Activated CD4-positive, alpha-beta T cell treated with anti-CD3 and anti-CD28 coated beads, Interleukin-2, amount 50 U/mL, for 16 hours (primary cell): ENCODE measurements around the gene NUTF2.
"Not testable (repeated sequence)": the region's sequence is repeated elsewhere in the genome, so short reads cannot be mapped to it uniquely, and the experiment has no call there.

Experiments
- DNase-seq: peaks from one replicate; pipeline ENCODE4 v3.0.0-alpha.2; 2020

The NUTF2 gene

DNA sequence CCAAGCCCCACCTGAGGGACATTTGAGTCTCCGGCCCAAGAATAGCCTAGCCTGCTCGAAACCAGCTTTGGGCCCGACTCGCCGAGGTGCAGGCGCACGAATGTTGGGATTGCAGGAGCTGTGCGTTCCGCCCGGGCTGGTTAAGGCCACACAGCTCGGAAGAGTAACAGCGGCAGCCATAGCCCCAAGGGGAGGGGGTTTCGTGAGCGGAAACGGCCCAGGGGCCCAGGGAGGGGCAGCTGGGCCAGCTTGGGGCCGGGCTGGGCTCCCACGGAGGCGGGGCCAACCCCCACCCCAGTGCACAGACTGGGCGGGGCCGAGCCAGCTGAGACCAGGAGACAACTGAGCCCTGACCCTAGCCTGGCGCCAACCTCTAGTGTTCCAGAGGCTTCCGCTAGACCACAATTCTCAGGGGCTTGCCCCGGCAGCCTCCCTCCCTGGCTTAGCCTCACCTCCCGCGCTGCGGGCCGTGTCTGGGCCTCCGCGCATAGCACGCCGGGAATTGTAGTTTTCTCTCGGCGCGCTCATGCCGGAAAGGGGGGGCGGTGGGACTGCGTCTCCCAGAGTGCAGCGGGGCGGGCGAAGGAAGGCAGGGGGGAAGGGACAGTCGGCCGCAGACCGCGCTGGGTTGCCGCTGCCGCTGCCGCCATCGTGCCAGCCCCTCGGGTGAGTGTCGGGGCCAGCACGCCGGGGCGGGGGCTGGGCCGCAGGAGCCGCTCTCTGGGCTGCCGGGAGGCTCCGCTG lies at the start of gene NUTF2:
TSS of gene NUTF2 (plus strand) at position 614 of the 744 bp plus-strand sequence. CDS start 18,198 bp downstream, outside the sequence.
- DNase-seq = peak; percentile 98

DNA sequence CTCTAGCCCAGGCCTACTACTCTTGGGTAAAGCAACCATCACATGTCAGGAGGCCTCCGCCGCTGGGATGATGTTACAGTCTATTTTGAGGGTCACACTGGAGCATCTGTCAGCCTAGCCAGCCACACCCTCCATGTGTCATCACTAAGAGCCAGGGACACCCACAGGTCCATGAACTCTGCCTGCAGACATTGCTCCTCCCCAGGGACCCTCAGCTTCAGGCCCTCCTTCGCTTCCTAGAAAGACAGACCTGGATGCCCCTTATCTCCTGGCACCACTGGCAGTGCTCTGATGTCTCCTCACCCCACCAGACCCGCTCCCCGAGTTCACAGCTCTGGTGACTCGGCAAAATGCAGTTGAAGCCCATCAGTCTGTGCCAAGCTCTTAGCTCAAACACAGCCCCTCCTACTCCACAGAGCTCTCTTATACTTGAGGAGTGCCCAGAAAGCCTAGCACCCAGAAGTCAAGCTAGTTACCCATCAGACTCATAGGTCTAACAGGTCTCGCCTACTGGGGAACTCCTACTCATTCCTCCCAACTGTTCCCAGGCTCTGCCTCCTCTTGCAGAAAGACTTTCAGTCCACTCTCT lies 46.3 kb upstream of the NUTF2 start:
- DNase-seq = no peak

DNA sequence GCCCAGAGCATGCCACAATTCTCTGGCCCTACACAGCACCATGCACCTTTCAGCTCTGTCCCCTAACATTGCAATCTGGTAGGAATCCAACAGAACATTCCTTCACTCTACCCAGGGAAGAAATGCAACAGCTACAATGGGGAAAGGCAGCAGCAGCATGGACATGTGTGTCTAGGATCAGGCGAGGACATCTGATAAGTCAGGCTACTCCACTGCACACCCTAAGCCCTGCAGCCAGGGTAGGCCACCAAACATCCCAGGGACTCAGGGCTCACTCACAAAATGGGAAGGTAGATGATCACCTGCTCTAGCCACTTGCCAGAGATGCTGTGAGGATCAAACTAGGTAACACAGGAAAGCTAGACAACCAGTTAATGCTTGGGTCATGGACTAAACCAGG lies 45.5 kb upstream of the NUTF2 start:
- no peak for DNase-seq

DNA sequence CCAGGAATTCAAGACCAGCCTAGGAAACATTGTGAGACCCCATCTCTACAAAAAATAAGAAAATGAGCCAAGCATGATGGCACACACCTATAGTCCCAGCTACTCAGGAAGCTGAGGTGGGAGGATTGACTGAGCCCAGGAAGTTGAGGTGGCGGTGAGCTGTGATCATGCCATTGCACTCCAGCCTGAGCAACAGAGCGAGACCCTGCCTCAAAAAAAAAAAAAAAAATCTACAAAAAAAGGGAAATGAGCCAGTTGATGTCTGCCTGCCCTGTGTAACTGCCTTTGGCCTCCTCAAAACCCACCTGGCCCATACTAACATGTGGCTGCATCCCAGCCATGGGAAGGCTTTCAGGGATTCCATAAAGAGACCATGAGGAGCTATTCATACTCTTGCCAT lies 44.9 kb upstream of the NUTF2 start:
- DNase-seq = peak; percentile 69

DNA sequence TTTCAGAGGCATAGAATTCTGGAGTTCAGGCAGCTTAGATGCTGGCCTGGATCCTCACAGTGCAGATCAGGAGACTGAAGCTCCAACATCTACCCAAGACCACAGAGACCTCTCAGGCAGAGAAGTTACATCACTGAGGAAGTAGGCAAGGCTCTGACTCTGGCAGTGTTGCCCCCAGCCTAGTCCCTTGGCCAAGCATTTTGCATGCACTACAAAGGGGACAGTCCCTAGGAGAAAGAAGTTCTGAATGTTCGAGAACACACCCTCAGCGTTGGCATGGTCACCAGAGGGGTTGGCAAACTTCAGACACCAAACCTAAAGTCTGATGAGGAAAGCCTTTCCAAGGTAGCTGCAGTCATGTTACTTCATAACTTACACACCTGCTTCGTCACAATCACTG lies 42.8 kb upstream of the NUTF2 start:
- no peak for DNase-seq

DNA sequence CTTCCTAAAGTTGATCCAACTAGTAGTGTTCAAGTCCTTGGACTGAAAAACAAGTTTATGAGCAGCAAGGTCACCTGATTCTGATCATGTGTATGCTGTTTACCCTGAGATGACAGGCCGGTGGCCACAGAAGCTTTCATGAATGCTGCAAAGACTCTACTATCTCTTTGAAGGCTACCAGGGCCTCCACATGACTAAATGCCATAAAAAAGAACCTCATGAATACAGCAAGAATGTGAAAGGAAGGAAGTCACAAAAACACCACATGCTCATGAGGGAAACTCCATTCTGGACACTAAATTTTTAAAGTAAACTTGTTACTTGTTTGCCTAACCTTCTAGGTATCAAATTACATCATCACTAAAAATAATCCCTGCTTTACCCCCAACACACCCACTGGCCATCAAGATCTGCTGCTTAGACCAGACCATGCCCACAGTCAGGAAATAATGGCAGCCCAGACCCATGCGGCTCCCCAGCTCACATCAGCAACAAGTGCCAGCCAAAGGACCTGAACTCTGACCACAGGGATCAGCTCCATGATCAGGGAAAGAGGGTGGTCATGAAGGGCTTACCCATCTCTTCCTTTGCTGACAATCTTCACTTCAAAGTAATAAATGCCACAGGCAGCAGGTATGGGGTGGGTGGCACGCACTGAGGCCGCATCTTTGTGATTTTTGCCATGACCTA lies 41.7 kb upstream of the NUTF2 start:
- DNase-seq = no peak

DNA sequence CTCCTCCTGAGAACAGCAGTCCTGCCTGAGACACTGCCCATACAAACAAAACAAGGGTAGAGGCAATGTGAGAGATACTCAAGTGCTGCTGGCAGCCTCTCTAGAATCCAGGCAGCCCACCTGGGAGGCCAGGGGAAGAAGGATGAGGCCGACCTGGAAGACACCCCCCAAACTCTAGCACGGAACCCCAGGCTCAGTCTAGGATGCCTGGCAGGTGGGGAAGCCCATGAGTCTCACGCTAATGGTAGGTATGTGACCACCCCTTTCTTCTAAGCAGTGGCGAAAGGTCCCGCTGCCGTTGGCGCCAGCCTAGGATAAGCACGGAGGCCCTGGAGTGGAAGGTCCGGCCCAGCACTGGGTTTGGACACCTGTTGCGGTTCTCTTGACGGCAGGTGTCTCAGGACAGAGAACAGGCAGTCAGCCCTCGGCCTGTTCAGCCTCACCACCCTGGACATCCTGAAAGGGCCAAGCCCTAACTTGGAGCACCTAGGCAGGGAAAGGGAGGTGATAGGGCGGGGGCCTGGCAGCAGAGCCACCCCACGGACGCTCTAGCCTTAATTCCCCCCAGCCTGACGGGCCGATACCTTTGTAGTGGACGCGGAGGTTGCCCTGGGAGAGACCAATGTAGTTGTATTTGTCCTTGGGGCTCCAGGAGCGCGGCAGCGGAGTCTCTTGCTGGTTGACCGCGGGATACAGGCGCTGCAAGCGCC lies 40.9 kb upstream of the NUTF2 start:
- no peak for DNase-seq

DNA sequence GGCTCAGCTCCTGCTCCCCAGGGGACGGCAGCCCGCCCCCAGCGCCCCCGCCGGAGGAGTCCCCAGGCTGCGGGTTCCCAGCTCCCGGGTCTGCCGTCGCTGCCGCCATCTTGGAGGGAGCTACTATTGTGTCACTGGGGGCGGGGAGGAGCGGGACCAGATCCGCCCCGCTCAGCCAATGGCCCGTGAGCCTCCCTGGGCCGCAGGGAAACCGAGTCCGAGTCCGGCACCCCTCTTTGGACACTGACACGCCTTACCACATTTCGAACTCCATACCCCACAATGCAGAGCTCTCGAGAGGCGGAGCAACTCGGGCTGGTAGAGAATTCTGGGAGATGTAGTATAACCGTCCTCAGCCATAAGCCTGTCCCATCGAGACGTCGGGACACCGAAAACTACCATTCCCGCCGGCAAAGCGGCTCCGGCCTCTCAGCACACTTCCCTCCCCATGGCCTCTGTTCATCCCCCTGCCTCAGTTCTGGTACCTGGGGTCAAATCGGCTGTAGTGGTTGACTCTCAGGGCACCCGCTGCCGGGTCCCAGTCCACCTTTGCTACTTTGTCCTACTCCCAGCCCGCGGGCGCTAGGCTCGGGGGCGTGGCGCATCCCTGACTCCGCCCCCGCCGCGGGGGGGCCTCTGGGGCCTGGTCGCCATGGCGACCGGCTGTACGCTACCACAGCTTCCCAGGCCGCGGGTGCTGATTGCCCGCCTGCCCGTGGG lies 40.1 kb upstream of the NUTF2 start, which contains the start of the genes RANBP10 and TSNAXIP1:
TSS of gene RANBP10 (minus strand) at position 133 of the 720 bp plus-strand sequence. CDS start at position 109, 24 bp downstream.
TSS of gene TSNAXIP1 (plus strand) at position 462 of the 720 bp plus-strand sequence. CDS start 261 bp downstream, outside the sequence.
- peak; percentile 99 for DNase-seq

DNA sequence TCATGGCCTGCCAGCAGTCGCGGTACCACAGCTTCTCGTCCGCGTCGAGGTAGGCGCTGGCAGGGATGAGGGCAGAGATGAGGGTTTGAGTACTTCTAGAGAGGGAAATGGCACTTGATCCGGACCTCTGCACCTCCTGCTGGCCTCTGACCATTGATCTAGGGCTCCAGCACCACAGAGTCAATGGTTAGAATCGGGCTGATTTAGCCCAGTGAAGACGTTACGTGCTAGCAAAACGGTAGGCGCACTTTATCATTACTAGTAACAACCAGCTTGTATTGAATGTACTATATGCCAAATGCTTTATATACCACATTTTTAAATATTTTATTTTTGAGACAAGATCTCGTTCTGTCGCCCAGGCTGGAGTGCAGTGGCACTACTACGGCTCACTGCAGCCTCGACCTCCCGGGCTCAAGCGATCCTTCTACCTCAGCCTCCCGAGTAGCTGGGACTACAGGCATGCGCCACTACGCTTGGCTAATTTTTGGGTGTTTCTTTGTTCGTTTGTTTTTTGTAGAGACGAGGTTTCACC lies 39.5 kb upstream of the NUTF2 start:
- no peak for DNase-seq

DNA sequence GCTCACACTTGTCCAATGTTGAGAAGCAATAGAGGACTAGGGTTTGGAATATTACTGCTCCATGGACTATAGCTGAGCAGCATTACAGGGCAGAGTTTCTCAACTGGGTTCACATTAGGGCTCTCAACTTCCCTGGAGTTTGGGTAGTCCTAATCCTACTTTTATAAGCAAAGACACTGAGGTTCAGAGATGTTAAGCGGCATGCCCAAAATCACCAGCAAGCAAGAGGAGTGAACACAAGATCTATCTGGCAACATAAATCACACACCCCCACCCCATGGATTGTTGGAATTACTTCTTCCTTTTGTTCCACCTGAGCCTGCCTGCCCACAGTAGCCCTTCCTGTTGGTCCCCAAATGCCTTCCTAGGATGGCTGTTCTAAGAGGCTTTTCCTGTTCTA lies 34.8 kb upstream of the NUTF2 start:
- no peak for DNase-seq

DNA sequence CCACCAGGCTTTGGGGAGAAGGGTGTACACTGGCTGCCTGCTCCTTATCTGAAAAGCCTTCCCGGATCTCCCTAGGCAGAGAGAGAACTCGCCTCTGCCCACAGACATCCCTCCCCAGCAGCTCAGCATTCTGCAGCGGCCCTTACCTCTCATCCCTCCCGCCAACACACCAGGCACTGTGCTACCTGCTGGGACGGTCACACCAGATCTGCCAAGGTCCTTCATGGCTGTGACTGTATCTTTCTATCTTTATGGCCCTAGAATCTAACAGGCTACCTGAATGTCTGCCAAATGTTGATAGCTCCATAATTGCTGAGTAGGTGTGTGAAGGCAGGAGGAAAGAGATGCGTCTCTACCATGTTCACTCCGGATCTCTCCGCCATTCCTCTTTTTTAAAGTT lies 32.2 kb upstream of the NUTF2 start:
- DNase-seq = no peak

DNA sequence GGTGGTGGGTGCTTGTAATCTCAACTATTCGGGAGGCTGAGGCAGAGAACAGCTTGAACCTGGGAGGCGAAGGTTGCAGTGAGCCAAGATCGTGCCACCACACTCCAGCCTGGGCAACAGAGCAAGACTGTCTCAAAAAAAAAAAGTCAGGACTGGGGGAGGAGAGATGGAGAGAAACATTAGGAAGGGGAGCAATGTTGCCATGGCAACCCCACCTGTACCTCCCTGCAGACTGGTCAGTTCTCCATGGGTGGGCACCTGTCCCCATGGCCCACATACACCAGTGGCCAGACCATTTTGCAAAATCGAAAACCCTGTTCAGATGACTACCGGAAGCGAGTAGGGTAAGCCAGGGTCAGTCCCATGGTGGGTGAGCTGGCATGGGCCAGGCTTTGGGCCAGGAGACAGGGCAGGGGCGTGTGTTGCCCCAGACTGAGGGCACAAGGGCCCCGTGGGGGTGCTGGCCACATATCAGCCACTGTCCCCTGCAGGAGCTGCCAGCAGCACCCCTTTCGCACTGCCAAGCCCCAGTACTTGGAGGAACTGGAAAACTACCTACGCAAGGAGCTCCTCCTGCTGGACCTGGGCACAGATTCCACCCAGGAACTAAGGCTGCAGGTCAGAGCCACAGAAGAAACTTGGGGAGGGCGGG lies 26.0 kb upstream of the NUTF2 start:
- DNase-seq = no peak

DNA sequence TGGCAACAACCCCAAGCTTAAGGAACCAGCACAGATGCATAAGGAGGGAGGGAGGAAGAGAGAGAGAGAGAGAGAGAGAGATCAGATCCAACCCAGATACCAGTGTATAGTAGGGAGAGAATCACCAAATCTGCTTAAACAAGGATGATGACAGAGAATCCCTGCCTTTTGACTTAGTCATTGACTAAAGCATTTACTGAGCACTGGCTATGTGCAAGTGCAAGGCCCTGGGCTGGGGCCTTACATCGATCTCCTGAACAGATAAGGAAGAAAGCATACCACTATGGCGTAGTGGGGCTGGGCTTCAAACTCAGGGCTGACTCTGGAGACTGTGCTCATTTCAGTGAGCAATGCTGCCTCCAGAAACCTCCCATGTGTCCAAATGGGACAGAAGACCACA lies 24.2 kb upstream of the NUTF2 start:
- no peak for DNase-seq

DNA sequence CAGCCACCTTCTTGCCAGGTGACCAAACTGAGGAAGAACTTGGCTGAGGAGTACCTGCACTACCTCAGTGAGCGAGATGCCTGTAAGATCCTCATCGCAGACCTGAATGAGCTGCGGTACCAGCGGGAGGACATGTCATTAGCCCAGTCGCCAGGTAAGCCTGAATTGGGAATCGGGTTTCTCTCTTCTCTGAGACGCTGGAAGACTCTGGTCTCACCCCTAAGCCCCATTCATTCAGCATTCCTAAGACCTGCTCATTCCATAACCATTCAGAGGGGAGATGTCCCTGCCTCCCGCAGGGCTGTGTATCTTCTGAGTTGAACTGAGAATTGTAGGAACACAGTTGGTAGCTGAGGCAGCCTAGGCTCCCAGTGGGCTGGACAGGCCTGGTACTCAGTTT lies 21.6 kb upstream of the NUTF2 start:
- DNase-seq = no peak

DNA sequence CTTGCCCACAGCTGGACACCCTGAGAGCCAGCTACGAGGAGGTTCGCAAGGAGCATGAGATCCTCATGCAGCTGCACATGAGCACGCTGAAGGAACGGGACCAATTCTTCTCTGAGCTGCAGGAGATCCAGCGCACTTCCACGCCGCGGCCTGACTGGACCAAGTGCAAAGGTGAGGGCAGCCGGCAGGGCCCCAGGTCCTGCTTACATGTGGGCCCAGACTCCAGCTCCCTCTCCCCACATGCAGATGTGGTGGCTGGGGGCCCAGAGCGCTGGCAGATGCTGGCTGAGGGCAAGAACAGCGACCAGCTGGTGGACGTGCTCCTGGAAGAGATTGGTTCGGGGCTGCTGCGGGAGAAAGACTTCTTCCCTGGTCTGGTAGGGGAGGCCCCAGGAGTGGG lies 20.8 kb upstream of the NUTF2 start:
- no peak for DNase-seq

DNA sequence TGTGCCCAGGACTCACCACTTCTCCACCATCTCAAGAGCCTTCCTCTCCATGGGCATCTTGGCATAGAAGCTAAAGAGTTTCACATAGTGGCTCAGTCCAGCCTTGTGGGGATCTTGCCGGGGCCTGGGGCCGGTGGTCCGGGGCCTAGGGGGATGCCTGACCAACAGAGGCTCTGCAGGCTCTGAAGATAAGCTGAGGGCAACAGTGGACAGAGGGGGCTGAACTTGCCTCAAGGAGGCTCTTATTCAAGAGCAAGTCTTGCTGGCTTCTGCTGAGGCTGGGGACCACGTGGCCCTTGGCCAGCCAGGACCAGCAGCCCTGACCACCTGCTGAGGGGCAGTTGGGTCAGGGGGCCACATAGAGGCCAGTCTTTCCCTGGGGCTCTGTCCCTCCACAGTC lies 18.1 kb upstream of the NUTF2 start:
- DNase-seq = no peak

DNA sequence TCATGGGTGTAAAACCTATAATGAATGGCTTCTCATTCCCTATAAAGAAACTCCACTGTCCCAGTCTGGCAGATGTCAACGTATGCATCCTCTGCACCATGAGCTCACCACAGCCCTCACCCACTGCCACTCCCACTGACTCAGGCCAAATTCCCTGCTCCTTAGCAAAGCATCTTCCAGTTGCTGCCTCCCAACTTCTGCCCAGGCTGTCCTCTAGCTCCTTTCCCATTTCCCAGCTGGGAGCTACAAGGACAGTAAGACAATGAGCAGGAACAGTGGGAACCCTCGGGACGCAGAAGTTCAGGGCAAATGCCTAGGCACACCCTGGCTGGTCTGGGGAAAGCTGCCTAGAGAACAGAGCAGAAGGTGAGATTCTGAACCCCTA lies 13.7 kb upstream of the NUTF2 start:
- DNase-seq = no peak

DNA sequence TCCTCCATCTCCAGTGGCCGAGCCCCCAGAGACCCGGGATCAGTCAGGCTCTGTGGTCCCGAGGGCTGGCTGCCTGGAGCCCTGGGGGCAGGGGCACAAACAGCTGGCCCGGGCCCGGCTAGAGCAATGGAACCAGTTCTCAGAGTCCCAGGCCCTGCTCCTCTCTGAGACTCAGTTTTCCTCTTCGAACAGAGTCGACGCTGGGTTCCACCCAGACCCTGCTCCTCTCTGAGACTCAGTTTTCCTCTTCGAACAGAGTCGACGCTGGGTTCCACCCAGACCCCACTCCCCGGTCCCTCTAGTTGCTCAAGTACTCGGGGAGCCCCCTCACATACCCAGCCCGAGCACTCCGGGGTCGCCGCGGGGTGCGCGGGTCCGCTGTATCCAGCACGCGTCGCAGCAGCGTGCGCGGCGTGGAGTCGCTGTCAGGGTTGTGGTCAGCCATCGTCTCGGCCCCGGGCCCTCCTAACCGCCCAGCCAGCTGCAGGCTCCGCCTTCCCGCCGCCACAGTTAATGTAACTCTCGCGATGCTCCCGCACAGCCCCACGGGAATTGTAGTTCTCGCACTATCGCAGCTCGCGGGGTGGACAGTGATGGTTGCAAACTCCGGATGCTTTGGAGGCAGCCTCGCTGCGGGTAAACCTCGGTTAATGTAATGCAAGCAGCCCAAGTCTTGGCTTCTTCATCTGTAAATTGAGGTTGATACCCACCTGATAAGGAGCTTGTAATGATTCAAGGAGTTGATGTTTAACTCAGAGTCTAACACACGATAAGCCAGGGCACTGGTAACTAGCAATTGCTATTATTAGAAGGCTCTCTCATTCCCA lies 13.1 kb upstream of the NUTF2 start:
- peak; percentile 95 for DNase-seq

DNA sequence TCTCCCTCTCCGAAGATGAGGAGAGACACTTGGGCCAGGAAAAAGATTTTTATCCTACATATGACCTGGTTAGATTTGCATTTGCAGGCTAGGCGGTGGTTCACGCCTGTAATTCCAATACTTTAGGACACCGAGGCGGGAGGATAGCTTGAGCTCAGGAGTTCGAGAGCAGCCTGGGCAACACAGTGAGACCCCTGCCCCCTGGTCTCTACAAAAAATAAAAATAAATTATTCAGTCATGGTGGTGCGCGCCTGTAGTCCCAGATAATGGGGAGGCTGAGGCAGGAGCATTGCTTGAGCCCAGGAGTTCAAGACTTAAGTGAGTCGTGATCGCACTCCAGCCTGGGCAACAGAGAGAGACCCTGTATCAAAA lies 12.5 kb upstream of the NUTF2 start:
- DNase-seq = no peak

DNA sequence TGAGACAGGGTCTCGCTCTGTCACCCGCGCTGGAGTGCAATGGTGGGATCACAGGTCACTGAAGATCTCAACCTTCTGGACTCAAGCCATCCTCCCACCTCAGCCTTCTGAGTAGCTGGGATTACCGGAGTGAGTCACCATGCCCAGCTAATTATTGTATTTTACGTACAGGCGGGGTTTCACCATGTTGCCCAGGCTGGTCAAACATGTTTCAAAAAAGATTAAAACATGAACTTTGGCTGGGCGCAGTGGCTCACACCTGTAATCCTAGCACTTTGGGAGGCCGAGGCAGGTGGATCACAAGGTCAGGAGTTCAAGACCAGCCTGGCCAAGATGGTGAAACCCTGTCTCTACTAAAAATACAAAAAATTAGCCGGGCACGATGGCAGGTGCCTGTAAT lies 9.5 kb upstream of the NUTF2 start:
- DNase-seq = not testable (repeated sequence)

DNA sequence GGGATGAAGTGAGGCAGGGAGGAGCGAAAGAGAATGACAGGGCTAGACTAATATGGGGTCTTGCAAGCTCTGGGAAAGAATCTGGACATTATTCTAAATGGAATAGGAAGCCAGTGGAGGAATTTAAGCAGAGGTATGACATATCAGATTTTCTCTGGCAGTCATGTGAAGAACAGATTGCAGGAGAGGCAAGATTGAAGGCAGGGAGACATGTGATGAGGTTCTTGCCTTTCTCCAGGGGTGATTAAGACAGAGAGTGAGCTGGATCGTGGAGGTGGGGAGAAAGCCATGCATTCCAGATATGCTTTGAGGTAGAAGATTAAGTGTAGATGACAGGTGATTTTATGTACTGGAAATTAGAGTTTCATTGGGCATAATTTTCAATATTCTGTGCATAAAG lies 8.9 kb upstream of the NUTF2 start:
- no peak for DNase-seq
